Measurements from ENCODE around the gene THAP4.
"Not testable (repeated sequence)": the region's sequence is repeated elsewhere in the genome, so short reads cannot be mapped to it uniquely, and the experiment has no call there.

THAP4 gene

GRCh38 chr2:241577413-241578122 lies 59.4 kb downstream of the THAP4 start:
- TF ChIP-seq PPARA (CRISPR knock-in tag; IDR thresholded peaks at IDR 0.05; ENCODE audit: borderline replicate concordance) (no peak), ZNF8 (CRISPR knock-in tag; IDR thresholded peaks at IDR 0.05) (no peak)
- ATAC-seq: peak; percentile 59; the same call in 2 of the 3 replicates

- TF ChIP-seq ZC3H10 (CRISPR knock-in tag; IDR thresholded peaks at IDR 0.05) (no peak), TSHZ2 (CRISPR knock-in tag; IDR thresholded peaks at IDR 0.05) (no peak), TOX (CRISPR knock-in tag; IDR thresholded peaks at IDR 0.05; ENCODE audit: borderline replicate concordance) (no peak), ESRRG (CRISPR knock-in tag; IDR thresholded peaks at IDR 0.05) (no peak), PPARA (CRISPR knock-in tag; IDR thresholded peaks at IDR 0.05; ENCODE audit: borderline replicate concordance) (no peak), CSDC2 (CRISPR knock-in tag; IDR thresholded peaks at IDR 0.05) (no peak)
- no peak for ATAC-seq
These were observed 60.7 kb downstream of the THAP4 start for GRCh38 chr2:241576293-241576654.

- no peak for TF ChIP-seq ZNF8 (CRISPR knock-in tag; IDR thresholded peaks at IDR 0.05)
- TF ChIP-seq ZC3H10 (CRISPR knock-in tag; IDR thresholded peaks at IDR 0.05): no peak
- TF ChIP-seq SNAI2 (CRISPR knock-in tag; IDR thresholded peaks at IDR 0.05): no peak
- no peak for TF ChIP-seq CSDC2 (CRISPR knock-in tag; IDR thresholded peaks at IDR 0.05)
- no peak for ATAC-seq
These were observed 61.2 kb downstream of the THAP4 start for GRCh38 chr2:241575624-241576292.

DNA sequence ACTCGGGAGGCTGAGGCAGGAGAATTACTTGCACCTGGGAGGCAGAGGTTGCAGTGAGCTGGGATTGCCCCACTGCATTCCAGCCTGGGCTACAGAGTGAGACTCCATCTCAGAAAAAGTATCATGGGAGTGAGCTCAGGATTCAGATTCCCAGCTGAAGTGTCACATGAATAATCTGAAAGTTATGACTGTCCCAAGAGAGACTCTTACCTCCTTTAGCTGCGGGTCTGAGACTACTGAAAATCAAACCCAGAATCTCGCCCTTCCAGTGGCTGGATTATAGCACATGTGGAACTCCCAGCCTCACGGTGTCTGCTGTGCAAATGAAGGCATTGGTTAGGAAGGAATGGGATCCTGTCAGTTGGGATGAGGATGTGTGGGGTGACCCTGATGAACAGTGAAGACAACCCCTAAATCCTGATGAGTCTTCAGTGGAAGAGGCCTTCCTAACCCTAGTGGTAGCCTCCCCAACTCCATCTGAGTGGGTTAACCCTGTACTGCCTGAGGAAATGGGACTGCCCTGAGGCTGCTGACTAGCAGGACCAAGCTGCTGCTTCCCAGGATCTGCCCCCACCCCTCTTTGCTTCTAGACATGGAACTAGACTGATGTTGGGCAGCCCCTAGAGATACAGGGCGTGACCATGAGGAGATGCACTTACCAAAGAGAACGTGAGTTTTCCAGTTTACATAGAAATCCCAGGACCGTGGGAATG lies 61.9 kb downstream of the THAP4 start:
- ATAC-seq: no peak
- TF ChIP-seq PATZ1 (CRISPR knock-in tag; IDR thresholded peaks at IDR 0.05; ENCODE audit: borderline replicate concordance) (no peak), ZFP3 (CRISPR knock-in tag; IDR thresholded peaks at IDR 0.05) (no peak), ZNF70 (CRISPR knock-in tag; IDR thresholded peaks at IDR 0.05) (no peak), ESRRG (CRISPR knock-in tag; IDR thresholded peaks at IDR 0.05) (no peak), BACH2 (CRISPR knock-in tag; IDR thresholded peaks at IDR 0.05; ENCODE audit: borderline replicate concordance) (no peak), RARB (CRISPR knock-in tag; IDR thresholded peaks at IDR 0.05) (no peak), PPARA (CRISPR knock-in tag; IDR thresholded peaks at IDR 0.05; ENCODE audit: borderline replicate concordance) (no peak), ZNF8 (CRISPR knock-in tag; IDR thresholded peaks at IDR 0.05) (no peak), OSR1 (CRISPR knock-in tag; IDR thresholded peaks at IDR 0.05) (no peak), SNAI2 (CRISPR knock-in tag; IDR thresholded peaks at IDR 0.05) (no peak), ZC3H10 (CRISPR knock-in tag; IDR thresholded peaks at IDR 0.05) (no peak), CSDC2 (CRISPR knock-in tag; IDR thresholded peaks at IDR 0.05) (no peak)

- 0 out of 3 replicates have a peak, but pooled peaks have one; percentile 14 for ATAC-seq
- no peak for TF ChIP-seq RARB (CRISPR knock-in tag; IDR thresholded peaks at IDR 0.05)
- no peak for TF ChIP-seq GLIS3 (CRISPR knock-in tag; IDR thresholded peaks at IDR 0.05)
- no peak for TF ChIP-seq ZNF8 (CRISPR knock-in tag; IDR thresholded peaks at IDR 0.05)
- TF ChIP-seq, protein P1, sequence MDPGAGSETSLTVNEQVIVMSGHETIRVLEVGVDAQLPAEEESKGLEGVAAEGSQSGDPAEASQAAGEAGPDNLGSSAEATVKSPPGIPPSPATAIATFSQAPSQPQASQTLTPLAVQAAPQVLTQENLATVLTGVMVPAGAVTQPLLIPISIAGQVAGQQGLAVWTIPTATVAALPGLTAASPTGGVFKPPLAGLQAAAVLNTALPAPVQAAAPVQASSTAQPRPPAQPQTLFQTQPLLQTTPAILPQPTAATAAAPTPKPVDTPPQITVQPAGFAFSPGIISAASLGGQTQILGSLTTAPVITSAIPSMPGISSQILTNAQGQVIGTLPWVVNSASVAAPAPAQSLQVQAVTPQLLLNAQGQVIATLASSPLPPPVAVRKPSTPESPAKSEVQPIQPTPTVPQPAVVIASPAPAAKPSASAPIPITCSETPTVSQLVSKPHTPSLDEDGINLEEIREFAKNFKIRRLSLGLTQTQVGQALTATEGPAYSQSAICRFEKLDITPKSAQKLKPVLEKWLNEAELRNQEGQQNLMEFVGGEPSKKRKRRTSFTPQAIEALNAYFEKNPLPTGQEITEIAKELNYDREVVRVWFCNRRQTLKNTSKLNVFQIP (CRISPR knock-in tag; IDR thresholded peaks at IDR 0.05; ENCODE audit: borderline replicate concordance, low read depth): no peak
- TF ChIP-seq ISL1 (CRISPR knock-in tag; IDR thresholded peaks at IDR 0.05): no peak
These were observed 63.2 kb downstream of the THAP4 start for GRCh38 chr2:241573741-241574140.

GRCh38 chr2:241572915-241573651 lies 63.9 kb downstream of the THAP4 start:
- not testable (repeated sequence) for ATAC-seq
